Colonic mucosa (tissue), 4 donors: ENCODE data around the gene TBC1D22A. TPM values are rescaled to one million over a fixed set of nuclear protein-coding genes. Genes with fewer than 3 reads are reported as not detected.
"Not testable (repeated sequence)": the region's sequence is repeated elsewhere in the genome, so short reads cannot be mapped to it uniquely, and the experiment has no call there.

Source experiments
- DNase-seq: peaks from one replicate; pipeline ENCODE4 v3.0.0-alpha.2; 2020
- H3K27ac ChIP-seq: fragments of 200-600 bp; one replicate; pipeline ENCODE4 v1.8.0; 2021
- H3K27me3 ChIP-seq: fragments of 200-600 bp; one replicate; pipeline ENCODE4 v1.8.0; 2021
- H3K36me3 ChIP-seq: fragments of 200-600 bp; one replicate; pipeline ENCODE4 v1.8.0; 2021
- H3K4me1 ChIP-seq: fragments of 200-600 bp; one replicate; pipeline ENCODE4 v1.8.0; 2021; ENCODE audit warnings: mild to moderate bottlenecking
- H3K4me3 ChIP-seq: fragments of 200-600 bp; one replicate; pipeline ENCODE4 v1.8.0; 2021
- H3K9ac ChIP-seq, 2 donors: one replicate each; pipeline ENCODE4 v1.7.0; 2013; ENCODE audit warnings: control low read depth in 2 of 2, low read depth in 2 of 2, low read length in 2 of 2
- H3K9me3 ChIP-seq: fragments of 200-600 bp; one replicate; pipeline ENCODE4 v1.8.0; 2021
- intact Hi-C: fragments of 100-400 bp; cut with DNase I; formaldehyde crosslinking; loops from one replicate; pipeline ENCODE4 v1.14.1; 2022
- total RNA-seq, 2 donors: library from RNA; stranded (reverse); fragmentation: NEBNext Ultra II Directional in 1 of 2; extraction: Animal tissue kit (Norgen Biotek cat#: 25700) in 1 of 2; gene quantifications; one replicate each; pipeline ENCODE4 v1.2.1, GENCODE V29; 2021
- TF ChIP-seq, protein P1 (sequence below): fragments of 200-600 bp; IDR thresholded peaks from one replicate; pipeline ENCODE4 v1.8.0; 2022; ENCODE audit warnings: antibody characterized with exemption, mild to moderate bottlenecking
- donor health status: healthy.
- donor health status: DM: no; HTN: no; CAD: no.
- donor health status: DM: no; HTN: no; CAD: no.

TBC1D22A gene
- total RNA-seq, 2 donors from 2014 or later, result 34.2 to 36.4 TPM

DNA sequence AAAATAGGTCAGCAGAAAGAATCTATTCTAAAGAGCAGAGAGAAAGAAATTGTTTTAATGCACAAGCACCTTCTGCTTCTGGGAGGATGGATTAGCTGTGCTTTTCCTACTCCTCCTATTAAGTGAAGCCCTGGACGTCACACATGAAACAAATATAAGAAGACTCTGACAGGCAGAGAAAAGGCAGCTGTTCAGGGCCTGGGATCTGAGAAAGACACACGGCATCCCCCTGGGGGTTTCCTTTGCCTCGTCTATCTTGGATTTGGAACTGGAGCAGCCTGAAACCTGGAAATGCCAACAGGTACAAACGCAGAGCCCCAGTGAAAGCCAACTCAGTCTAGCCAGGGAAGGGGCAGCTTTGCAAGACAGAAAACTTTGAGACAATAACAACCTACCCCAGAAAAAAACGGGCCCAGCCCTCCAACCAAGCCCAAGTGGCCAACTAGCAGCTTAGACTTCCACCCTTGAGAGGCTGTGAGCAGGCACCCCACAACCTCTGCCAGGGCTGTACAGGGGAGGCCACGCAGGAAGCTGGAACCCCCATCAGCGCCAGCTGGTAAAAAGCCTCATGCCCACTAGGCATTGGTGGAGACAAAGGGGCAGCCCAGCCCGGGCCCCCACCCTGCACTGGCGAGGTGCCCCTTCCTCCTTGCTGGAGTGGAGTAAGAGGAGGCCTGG lies 31.7 kb upstream of the TBC1D22A start:
- no peak for DNase-seq
- Histone ChIP-seq H3K4me3 (no peak overlapping the region), H3K36me3 (no peaks in the 10 kb centered on the region), H3K27ac (no peak overlapping the region), H3K9me3 (no peaks in the 10 kb centered on the region), H3K4me1 (peaks cover 35% of the 10 kb centered on the region), H3K27me3 (no peaks in the 10 kb centered on the region), H3K9ac (peak overlapping the region in 1 of 2 donors; percentile 55)
- TF ChIP-seq, protein P1, sequence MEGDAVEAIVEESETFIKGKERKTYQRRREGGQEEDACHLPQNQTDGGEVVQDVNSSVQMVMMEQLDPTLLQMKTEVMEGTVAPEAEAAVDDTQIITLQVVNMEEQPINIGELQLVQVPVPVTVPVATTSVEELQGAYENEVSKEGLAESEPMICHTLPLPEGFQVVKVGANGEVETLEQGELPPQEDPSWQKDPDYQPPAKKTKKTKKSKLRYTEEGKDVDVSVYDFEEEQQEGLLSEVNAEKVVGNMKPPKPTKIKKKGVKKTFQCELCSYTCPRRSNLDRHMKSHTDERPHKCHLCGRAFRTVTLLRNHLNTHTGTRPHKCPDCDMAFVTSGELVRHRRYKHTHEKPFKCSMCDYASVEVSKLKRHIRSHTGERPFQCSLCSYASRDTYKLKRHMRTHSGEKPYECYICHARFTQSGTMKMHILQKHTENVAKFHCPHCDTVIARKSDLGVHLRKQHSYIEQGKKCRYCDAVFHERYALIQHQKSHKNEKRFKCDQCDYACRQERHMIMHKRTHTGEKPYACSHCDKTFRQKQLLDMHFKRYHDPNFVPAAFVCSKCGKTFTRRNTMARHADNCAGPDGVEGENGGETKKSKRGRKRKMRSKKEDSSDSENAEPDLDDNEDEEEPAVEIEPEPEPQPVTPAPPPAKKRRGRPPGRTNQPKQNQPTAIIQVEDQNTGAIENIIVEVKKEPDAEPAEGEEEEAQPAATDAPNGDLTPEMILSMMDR, result no peak
- intact Hi-C loops, result loop anchor here (10.0 kb wide), 1 partner anchor 156 kb away; no protein-coding TSS in a partner anchor

DNA sequence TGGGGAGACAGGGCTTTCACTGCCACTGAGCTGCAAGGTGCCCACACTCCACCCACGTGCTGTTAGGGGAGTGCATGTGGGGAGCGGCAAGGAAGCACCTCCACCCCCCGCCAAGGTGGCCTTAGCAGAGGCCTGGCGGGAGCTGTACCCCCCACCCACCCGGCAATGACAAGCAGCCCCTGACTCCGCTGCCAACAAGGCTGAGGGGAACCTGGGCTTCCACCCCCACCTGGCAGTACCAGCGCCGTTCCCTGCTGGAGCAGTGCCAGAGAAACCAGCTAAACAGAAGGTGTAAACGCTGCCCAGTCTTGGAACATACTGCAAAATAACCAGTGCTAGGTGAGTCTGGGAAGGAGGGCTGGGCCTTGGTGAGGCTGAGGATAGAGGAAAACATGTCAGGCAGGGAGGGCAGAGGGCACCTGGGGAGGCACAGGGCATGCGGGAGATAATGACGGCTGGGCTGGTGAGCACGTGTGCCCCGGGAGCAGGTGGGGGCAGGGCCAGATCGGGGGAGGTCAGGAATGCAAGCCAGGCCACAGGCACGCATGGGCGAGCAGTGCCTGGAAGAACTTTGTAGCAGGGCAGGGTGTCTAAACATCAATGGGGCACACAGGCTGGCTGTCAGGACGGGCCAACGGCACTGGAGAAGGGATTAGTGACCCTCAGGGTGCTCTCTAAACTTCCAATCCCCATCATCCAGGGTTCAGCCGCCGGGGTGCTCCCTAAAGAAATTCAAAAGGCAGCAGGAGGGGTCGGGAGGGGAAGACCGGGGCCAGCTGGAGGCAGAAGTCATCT lies 31.0 kb upstream of the TBC1D22A start:
- intact Hi-C loops, result loop anchor here (10.0 kb wide), 1 partner anchor 157 kb away; no protein-coding TSS in a partner anchor
- no peak overlapping the region for H3K4me3 ChIP-seq

GRCh38 chr22:46732041-46732379 lies 30.4 kb upstream of the TBC1D22A start:
- Histone ChIP-seq H3K27ac (no peak overlapping the region), H3K27me3 (no peaks in the 10 kb centered on the region), H3K36me3 (no peaks in the 10 kb centered on the region), H3K4me3 (no peak overlapping the region), H3K4me1 (peaks cover 38% of the 10 kb centered on the region), H3K9me3 (no peaks in the 10 kb centered on the region), H3K9ac (peak overlapping the region in 1 of 2 donors; percentile 55)
- intact Hi-C loops, result loop anchor here (10.0 kb wide), 1 partner anchor 157 kb away; no protein-coding TSS in a partner anchor
- TF ChIP-seq, protein P1, result no peak
- DNase-seq, result no peak

More for the DNA sequence above, 31.0 kb upstream of the TBC1D22A start:
- Histone ChIP-seq H3K36me3 (no peaks in the 10 kb centered on the region), H3K27me3 (no peaks in the 10 kb centered on the region), H3K9me3 (no peaks in the 10 kb centered on the region), H3K27ac (no peak overlapping the region), H3K4me1 (peaks cover 39% of the 10 kb centered on the region), H3K9ac (peak overlapping the region in 1 of 2 donors; percentile 55)
- TF ChIP-seq, protein P1, result no peak
- peak; percentile 80 for DNase-seq

- no peak overlapping the region for H3K27ac ChIP-seq
- DNase-seq, result no peak
- no peak overlapping the region for H3K4me3 ChIP-seq
- TF ChIP-seq, protein P1, result no peak
- peaks cover 35% of the 10 kb centered on the region for H3K4me1 ChIP-seq
- no peaks in the 10 kb centered on the region for H3K27me3 ChIP-seq
- H3K9me3 ChIP-seq, result no peaks in the 10 kb centered on the region
- intact Hi-C loops, result loop anchor here (10.0 kb wide), 1 partner anchor 158 kb away; no protein-coding TSS in a partner anchor
- no peak overlapping the region for H3K9ac ChIP-seq
- no peaks in the 10 kb centered on the region for H3K36me3 ChIP-seq
Observed at GRCh38 chr22:46732513-46732912, 29.9 kb upstream of the TBC1D22A start.

GRCh38 chr22:46734213-46734722 lies 28.2 kb upstream of the TBC1D22A start:
- H3K9ac ChIP-seq, DNase-seq, H3K36me3 ChIP-seq, H3K27me3 ChIP-seq, H3K9me3 ChIP-seq, H3K4me3 ChIP-seq: not testable (repeated sequence)
- Histone ChIP-seq H3K27ac (peak overlapping the region; percentile 51), H3K4me1 (peaks cover 42% of the 10 kb centered on the region)
- intact Hi-C loops, result loop anchor here (10.0 kb wide), 1 partner anchor 159 kb away; no protein-coding TSS in a partner anchor
